Stomach smooth muscle (tissue), 2 donors: ENCODE data around the gene GALNT9.

ENCODE experiments used
- H3K27ac ChIP-seq: one replicate; pipeline ENCODE4 v1.7.0; 2013; ENCODE audit warnings: mild to moderate bottlenecking, low read length, inconsistent platforms
- H3K27me3 ChIP-seq, 2 donors: one replicate each; pipeline ENCODE4 v1.7.0; 2013; ENCODE audit warnings: low read length in 2 of 2; ENCODE audit not compliant: insufficient read depth in 2 of 2, control insufficient read depth in 1 of 2
- H3K36me3 ChIP-seq, 2 donors: one replicate each; pipeline ENCODE4 v1.7.0; 2013; ENCODE audit warnings: low read length in 2 of 2; ENCODE audit not compliant: control insufficient read depth in 2 of 2, insufficient read depth in 2 of 2
- H3K4me1 ChIP-seq: one replicate; pipeline ENCODE4 v1.7.0; 2013; ENCODE audit warnings: low read length; ENCODE audit not compliant: control insufficient read depth, insufficient read depth
- H3K4me3 ChIP-seq, 2 donors: one replicate each; pipeline ENCODE4 v1.7.0; 2013; ENCODE audit warnings: low read length in 2 of 2
- H3K9ac ChIP-seq, 2 donors: one replicate each; pipeline ENCODE4 v1.7.0; 2013; ENCODE audit warnings: low read length in 2 of 2, mild to moderate bottlenecking in 1 of 2
- H3K9me3 ChIP-seq, 2 donors: one replicate each; pipeline ENCODE4 v1.7.0; 2013; ENCODE audit warnings: low read length in 2 of 2; ENCODE audit not compliant: control insufficient read depth in 2 of 2
- donor health status: healthy.
- donor health status: Pancreatic carcinoma.

Gene GALNT9

GRCh38 chr12:132236930-132237771, 92.2 kb downstream of the GALNT9 start:
- Histone ChIP-seq H3K36me3 (no peaks in the 10 kb centered on the region), H3K9me3 (no peaks in the 10 kb centered on the region), H3K4me1 (no peaks in the 10 kb centered on the region), H3K4me3 (no peak overlapping the region), H3K27me3 (peaks cover 2 to 8% of the 10 kb centered on the region in 2 donors), H3K9ac (no peak overlapping the region), H3K27ac (no peak overlapping the region)

GRCh38 chr12:132236129-132236929, 93.1 kb downstream of the GALNT9 start:
- H3K9me3 ChIP-seq = no peaks in the 10 kb centered on the region
- no peak overlapping the region for H3K27ac ChIP-seq
- no peaks in the 10 kb centered on the region for H3K4me1 ChIP-seq
- no peaks in the 10 kb centered on the region for H3K36me3 ChIP-seq
- no peak overlapping the region for H3K9ac ChIP-seq
- peaks cover 2 to 8% of the 10 kb centered on the region in 2 donors for H3K27me3 ChIP-seq
- no peak overlapping the region for H3K4me3 ChIP-seq

DNA sequence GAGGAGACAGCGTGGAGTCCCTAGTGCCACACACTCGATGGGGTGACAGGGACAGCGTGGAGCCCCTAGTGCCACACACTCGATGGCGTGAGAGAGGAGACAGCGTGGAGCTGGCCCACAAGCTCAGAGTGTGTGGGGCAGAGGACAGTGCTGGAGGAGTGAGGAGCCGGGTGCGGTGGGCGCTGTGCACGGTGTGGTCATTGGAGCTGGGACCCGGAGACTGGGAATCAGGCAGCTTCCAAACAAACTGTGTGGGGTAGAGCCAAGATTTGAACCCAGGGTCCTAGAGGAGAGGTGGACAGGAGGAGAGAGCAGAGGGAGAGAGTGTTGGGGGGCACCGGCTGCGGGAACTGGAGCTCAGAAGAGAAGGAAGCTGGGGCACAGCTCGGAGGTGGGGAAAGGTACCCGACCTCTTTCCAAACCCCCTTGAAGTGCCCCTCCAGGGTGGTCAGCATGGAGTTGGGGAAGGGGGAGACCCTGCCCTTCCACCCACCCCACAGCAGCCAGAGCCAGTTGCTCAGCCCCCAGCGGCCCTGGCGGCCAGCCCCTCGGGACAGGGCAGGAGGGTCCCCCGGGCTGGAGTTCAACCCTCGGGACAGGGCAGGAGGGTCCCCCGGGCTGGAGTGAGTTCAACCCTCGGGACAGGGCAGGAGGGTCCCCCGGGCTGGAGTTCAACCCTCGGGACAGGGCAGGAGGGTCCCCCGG, 94.1 kb downstream of the GALNT9 start:
- Histone ChIP-seq H3K4me3 (no peak overlapping the region), H3K9me3 (no peaks in the 10 kb centered on the region), H3K36me3 (no peaks in the 10 kb centered on the region), H3K4me1 (no peaks in the 10 kb centered on the region), H3K9ac (no peak overlapping the region), H3K27me3 (peaks cover 2 to 6% of the 10 kb centered on the region in 2 donors), H3K27ac (no peak overlapping the region)

GRCh38 chr12:132230381-132230780, 99.0 kb downstream of the GALNT9 start:
- peaks cover 30 to 33% of the 10 kb centered on the region in 2 donors for H3K27me3 ChIP-seq

DNA sequence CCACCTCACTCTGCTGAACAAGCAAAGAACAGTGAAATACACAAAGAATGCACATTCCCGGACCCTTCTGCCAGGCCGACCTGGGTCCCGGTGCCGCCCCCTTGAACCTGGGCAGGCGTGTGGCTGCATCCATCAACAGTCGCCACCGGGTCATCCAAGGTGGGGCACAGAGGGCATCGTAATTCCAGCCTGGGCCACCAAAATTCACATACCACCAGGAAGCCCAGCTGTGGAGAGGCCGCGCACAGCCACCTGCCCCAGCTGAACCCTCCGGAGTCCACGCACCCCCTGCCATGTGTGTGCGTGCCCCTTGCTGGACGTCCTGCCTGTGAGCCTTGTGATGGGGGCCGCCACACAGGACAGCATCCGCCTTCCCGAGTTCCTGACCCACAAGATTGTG, 99.5 kb downstream of the GALNT9 start:
- Histone ChIP-seq H3K4me3 (no peak overlapping the region), H3K27me3 (peaks cover 34 to 37% of the 10 kb centered on the region in 2 donors), H3K27ac (no peak overlapping the region), H3K36me3 (no peaks in the 10 kb centered on the region), H3K4me1 (no peaks in the 10 kb centered on the region), H3K9ac (no peak overlapping the region), H3K9me3 (no peaks in the 10 kb centered on the region)

More at GRCh38 chr12:132230381-132230780, 99.0 kb downstream of the GALNT9 start:
- Histone ChIP-seq H3K27ac (no peak overlapping the region), H3K9ac (no peak overlapping the region), H3K36me3 (no peaks in the 10 kb centered on the region), H3K4me3 (no peak overlapping the region), H3K9me3 (no peaks in the 10 kb centered on the region), H3K4me1 (no peaks in the 10 kb centered on the region)

DNA sequence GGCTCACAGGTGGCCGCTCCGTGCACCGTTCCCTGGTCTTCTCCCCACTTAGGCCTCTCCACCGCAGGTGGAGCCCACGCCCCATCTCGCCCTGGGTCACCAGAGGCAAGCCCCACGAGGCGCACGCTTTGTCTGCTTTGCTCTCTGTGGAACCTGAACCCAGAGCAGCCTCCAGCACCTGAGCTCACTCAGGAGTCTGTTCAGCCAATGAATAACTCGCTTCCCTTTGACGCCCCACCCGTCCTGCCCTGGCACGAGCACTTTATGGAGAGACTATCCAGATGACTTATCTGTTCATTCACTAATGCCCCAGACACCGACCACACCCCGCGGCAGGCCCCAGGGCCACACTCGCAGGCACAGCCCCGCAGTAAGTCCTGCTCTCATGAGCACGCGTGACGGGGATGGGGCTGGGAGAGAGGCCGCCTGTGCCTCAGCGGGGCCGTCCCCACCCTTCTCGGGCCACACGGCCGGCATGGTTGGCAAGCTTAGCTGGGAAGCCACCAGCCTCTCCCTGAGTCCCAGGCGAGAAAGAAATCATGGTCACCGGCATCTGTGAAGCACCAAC, 100.1 kb downstream of the GALNT9 start:
- Histone ChIP-seq H3K9me3 (no peaks in the 10 kb centered on the region), H3K4me1 (no peaks in the 10 kb centered on the region), H3K36me3 (no peaks in the 10 kb centered on the region), H3K9ac (no peak overlapping the region), H3K27me3 (peaks cover 35 to 41% of the 10 kb centered on the region in 2 donors), H3K27ac (no peak overlapping the region), H3K4me3 (no peak overlapping the region)

GRCh38 chr12:132228476-132229192, 100.8 kb downstream of the GALNT9 start:
- Histone ChIP-seq H3K27me3 (peaks cover 35 to 41% of the 10 kb centered on the region in 2 donors), H3K36me3 (no peaks in the 10 kb centered on the region), H3K4me3 (no peak overlapping the region), H3K4me1 (no peaks in the 10 kb centered on the region), H3K27ac (no peak overlapping the region), H3K9me3 (no peaks in the 10 kb centered on the region), H3K9ac (no peak overlapping the region)

DNA sequence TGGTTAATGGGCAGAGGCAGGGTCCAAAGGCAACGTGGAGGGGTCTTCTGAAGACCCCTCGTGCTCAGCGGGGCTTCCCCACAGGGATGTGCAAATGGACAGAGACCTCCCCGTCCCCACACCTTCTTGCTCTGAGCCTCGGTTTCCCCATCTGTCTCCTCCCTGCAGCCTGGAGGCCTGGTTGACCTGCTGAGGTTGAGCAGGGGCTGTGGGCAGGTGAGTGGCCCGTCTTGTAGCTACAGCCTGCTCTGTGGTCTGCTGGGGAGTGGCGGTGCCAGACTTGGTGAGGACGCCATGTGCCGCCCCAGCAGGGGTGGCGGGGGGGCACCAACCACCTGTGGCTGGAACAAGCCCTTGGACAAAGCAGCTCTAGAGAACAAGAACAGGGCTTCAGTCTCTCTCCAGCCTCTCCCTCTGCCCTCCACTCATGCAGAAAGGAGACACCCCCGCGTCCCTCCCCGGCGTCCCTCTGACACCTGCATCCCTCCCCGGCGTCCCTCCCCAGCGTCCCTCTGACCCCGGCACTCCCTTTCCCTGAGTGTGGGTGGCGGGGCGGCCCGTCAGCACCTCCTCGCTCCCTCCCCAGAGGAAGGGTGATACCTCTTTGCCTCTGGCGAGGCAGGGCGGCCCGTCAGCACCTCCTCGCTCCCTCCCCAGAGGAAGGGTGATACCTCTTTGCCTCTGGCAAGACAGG, 101.5 kb downstream of the GALNT9 start:
- Histone ChIP-seq H3K4me3 (no peak overlapping the region), H3K9ac (no peak overlapping the region), H3K9me3 (no peaks in the 10 kb centered on the region), H3K27ac (no peak overlapping the region), H3K36me3 (no peaks in the 10 kb centered on the region), H3K4me1 (no peaks in the 10 kb centered on the region), H3K27me3 (peaks cover 35 to 41% of the 10 kb centered on the region in 2 donors)

DNA sequence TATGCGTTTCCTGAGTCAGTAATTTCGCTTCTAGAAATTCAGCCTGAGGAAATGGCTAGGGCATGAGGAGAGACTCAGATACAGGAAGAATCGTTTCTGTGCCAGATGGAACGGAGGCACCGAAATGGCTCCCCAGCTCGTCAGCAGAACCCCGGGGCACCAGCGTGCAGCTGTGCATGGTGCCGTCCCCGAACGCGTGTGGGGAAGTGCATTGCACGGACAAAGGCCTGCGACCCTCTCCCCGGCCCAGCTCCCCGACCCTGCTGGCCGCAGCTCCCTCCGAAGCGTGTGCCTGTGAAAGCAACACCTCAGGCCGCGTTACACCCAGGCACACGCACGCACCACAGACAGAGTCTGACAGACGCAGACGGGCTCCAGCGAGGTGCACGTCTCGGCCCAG, 102.3 kb downstream of the GALNT9 start:
- peaks cover 35 to 41% of the 10 kb centered on the region in 2 donors for H3K27me3 ChIP-seq
- no peaks in the 10 kb centered on the region for H3K36me3 ChIP-seq
- no peak overlapping the region for H3K9ac ChIP-seq
- peaks cover 3% of the 10 kb centered on the region for H3K4me1 ChIP-seq
- no peak overlapping the region for H3K27ac ChIP-seq
- no peak overlapping the region for H3K4me3 ChIP-seq
- no peaks in the 10 kb centered on the region for H3K9me3 ChIP-seq
